Stimulated activated CD8-positive, alpha-beta memory T cell treated with anti-CD3 and anti-CD28 coated beads, Interleukin-4, amount 100 ng/mL, for 24 hours (primary cell): Measurements from ENCODE around the gene COASY.
A peak's percentile ranks its signal among the peaks of the same experiment; 100 is the strongest.
"Not testable (repeated sequence)": the region's sequence is repeated elsewhere in the genome, so short reads cannot be mapped to it uniquely, and the experiment has no call there.

Experiments
- DNase-seq: peaks from one replicate; pipeline ENCODE4 v3.0.0-alpha.2; 2020; ENCODE audit warnings: low read depth

The COASY gene

DNA sequence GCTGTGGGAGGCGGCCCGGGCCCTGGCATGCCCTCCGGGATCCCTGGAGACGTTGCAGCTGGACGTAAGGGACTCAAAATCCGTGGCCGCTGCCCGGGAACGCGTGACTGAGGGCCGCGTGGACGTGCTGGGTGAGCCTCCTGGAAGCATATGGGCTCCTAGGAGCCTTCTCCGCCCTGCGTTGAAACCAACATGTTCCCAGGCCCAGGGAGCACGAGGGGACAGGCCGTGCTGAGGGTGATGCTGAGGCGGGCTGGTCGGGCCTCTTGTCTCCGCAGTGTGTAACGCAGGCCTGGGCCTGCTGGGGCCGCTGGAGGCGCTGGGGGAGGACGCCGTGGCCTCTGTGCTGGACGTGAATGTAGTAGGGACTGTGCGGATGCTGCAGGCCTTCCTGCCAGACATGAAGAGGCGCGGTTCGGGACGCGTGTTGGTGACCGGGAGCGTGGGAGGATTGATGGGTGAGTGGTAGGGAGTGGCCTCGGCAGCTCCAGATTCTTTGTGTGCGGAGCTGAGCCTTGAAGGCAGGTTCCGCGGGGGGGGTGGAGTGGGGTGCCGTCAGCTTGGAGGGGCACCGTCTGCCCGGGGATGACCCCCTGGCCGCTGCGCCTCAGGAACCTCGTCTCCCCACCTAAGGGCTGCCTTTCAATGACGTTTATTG, 8.7 kb upstream of the COASY start:
- DNase-seq: no peak

- DNase-seq: no peak
Observed at GRCh38 chr17:42553866-42554249, 8.1 kb upstream of the COASY start.

- DNase-seq: peak; percentile 70
Observed at GRCh38 chr17:42554250-42555121, 7.5 kb upstream of the COASY start.

DNA sequence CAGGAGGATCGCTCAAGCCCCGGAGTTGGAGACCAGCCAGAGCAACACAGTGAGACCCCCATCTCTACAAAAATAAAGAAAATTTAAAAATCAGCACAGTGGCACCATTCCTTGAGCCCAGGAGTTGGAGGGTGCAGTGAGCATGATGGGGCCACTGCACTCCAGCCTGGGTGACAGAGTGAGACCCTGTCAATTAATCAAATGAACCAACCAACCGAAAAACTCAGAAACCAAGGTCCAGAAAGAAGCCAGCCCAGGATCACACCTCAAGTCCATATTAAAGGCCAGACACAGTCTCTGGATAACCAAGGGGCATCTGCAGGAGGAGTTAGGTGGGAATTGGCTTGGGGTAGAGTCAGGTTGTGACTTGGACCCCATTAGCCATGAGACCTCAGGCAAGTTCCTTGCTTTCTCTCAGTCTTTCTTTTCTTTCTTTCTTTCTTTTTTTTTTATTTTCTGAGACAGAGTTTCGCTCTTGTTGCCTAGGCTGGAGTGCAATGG, 6.8 kb upstream of the COASY start:
- no peak for DNase-seq

- not testable (repeated sequence) for DNase-seq
Observed at GRCh38 chr17:42555961-42556617, 5.9 kb upstream of the COASY start.

- DNase-seq: no peak
Observed at GRCh38 chr17:42559075-42559474, 2.9 kb upstream of the COASY start.

DNA sequence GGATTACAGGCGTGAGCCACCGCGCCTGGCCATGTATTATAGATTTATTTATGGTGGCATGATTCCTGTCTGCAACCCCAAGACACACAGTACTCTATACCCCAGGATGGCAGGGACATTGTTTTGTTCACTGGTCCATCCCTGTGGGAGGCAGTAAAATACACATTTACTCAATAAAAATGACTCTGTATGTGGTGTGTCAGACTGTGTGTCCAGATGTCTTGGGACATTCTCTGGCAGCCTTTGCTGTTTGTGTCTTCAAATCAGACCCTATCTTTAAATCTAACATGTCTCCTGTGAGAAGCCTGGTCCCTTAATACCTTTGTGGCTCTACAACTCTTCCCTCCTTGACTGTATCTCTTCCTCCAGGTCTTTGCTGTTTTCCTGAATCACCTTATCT, 1.7 kb upstream of the COASY start:
- DNase-seq: no peak

DNA sequence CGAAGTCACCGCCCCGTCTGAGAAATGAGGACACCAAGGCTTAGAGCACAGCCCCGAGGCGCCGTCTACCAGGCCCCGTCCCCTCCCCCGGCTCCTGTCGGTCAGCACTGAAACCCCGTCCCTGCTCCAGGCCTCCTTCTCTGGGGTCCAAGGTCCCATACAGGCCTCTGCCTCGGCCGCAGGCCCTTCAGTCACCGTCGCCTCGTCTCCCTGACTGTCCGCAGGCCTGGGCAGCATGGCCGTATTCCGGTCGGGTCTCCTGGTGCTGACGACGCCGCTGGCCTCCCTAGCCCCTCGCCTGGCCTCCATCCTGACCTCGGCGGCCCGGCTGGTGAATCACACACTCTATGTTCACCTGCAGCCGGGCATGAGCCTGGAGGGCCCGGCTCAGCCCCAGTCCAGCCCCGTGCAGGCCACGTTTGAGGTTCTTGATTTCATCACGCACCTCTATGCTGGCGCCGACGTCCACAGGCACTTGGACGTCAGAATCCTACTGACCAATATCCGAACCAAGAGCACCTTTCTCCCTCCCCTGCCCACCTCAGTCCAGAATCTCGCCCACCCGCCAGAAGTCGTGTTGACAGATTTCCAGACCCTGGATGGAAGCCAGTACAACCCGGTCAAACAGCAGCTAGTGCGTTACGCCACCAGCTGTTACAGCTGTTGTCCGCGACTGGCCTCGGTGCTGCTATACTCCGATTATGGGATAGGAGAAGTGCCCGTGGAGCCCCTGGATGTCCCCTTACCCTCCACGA, 617 bp downstream of the COASY start:
- no peak for DNase-seq

DNA sequence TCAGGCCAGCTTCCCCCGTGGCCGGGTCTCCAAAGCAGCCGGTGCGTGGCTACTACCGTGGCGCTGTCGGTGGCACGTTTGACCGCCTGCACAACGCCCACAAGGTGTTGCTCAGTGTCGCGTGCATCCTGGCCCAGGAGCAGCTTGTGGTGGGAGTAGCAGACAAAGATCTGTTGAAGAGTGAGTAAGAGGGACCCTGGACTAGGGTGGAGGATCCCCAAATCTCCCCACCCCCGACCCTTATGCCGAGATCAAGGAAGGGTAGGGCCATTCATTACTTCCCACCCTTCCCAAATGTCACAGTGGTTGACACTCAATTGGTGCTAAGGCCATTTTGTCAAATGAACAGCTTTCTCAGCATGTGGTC, 1.2 kb downstream of the COASY start:
- DNase-seq: no peak

DNA sequence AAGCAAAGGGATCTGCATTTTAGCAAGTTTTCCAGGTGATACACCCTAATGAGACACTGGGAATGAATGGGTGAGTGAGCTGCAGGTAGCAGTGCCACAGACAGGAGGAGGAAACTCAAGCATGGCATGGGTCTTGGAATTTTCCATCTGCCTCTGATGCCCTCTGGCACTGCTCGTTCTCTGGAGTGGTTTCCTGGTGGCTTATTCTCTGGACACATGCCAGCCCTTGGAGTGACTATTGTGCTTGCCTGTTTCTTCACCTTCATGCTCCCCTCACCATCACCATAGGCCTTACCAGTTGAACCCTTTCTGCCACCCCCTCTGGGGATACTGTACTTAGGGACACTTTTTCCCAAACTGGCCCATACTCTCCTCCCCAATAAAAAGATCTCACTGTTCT, 1.6 kb downstream of the COASY start:
- no peak for DNase-seq

DNA sequence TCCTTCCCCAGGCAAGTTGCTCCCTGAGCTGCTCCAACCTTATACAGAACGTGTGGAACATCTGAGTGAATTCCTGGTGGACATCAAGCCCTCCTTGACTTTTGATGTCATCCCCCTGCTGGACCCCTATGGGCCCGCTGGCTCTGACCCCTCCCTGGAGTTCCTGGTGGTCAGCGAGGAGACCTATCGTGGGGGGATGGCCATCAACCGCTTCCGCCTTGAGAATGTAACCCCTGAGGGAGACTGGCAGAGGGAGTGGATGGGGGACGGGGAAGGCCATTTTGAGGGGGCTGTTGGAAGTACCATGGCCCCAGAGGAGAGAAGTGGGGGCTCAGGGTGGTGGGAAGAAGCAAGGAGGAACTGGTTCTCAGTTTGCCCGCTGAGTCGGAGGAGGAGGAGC, 2.0 kb downstream of the COASY start:
- no peak for DNase-seq

GRCh38 chr17:42564815-42565522, 3.0 kb downstream of the COASY start:
- DNase-seq: no peak

DNA sequence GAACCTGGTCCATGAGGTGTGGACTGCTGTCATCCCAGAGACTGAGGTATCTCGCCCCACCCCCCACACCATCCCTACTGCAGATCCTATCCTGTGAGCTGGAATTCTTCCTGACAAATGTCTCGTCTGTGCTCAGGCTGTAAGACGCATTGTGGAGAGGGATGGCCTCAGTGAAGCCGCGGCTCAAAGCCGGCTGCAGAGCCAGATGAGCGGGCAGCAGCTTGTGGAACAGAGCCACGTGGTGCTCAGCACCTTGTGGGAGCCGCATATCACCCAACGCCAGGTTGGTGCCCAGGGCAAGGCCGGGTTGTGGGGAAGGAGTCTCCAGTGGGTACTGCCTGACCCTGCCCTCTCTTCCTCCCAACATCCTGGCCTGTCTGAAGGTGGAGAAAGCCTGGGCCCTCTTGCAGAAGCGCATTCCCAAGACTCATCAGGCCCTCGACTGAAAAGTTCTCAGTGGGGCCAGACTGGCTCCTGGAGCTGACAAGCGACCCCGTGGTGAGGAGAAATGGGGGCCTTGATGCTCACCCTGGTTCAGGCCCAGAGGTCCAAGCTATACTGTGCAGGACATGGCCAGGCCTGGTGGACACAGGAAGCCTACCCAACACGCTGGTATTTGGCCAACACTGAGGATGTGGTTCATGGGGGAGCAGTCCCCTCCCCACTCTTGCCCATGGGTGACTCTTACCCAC, 3.7 kb downstream of the COASY start:
- no peak for DNase-seq

- no peak for DNase-seq
Observed at GRCh38 chr17:42566215-42566882, 4.4 kb downstream of the COASY start.

DNA sequence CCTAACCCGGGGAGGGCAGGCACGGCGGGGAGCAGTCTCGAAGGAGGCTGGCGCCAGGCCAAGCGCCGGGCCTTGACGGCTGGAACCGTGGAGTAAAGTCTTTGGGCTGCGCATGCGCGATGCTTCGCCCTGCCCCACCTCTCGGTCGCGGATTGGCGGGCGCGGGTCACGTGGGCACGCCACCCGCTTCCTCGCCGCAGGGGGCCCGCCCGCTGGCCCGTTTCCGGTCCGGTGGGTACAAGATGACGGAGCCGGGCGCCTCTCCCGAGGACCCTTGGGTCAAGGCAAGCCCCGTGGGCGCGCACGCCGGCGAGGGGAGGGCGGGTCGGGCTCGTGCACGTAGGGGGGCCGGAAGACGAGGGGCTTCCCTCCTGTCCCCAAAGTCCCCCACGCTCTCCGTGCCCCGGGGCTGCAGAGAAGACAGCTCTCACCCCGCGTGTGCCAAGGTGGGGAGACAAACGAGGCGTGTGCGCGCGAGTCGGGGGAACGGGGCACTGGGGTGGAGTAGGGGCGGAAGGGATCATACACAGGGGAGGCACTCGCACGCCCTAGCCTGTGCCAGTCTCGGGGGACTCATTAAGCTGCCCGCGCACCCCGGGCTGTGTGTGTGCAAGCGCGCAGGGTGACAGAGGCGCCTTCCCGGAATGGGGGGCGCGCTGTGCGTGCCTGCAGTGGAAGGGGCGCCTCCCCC, 5.1 kb downstream of the COASY start, which contains the start of gene MLX:
Gene MLX (plus strand): TSS at position 218 of the 691 bp plus-strand sequence. CDS start 25 bp downstream, at position 243.
- DNase-seq: peak; percentile 92

GRCh38 chr17:42568341-42569111, 6.6 kb downstream of the COASY start:
- DNase-seq: no peak

GRCh38 chr17:42571435-42572225, 9.7 kb downstream of the COASY start:
- no peak for DNase-seq

DNA sequence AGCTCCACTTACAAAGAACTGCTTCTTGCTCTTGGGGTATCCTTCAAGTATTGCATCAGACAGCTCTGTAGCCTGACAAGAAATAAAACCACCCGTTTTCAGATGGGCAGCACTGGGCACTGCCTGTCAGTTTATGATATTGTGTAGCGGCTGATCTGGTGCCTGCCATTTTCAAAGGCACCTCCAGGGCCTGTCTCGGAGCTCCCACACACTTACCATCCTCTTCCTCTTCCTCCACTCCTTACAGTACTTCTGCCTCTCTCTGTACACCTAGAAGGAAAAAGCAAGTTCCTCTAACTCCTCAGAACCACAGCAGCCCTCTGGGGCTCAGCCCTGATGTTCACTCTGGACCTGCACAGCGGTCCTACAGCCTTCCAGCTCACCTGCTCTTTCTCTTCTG, 11.1 kb downstream of the COASY start:
- DNase-seq: no peak
